Posterior cingulate gyrus (tissue), 11 donors: ENCODE measurements around the gene RIPOR2.
A peak's percentile ranks its signal among the peaks of the same experiment; 100 is the strongest.

ENCODE experiments used
- DNase-seq, 10 donors: peaks; one replicate each; pipeline versions ENCODE4 v3.0.0 to v3.0.0-alpha.2; 2020 to 2021; ENCODE audit warnings: mixed read lengths in 3 of 10
- intact Hi-C: fragments of 100-400 bp; cut with DNase I; formaldehyde crosslinking; loops from one replicate; pipeline ENCODE4 v1.15.1; 2023

The RIPOR2 gene, protein sequence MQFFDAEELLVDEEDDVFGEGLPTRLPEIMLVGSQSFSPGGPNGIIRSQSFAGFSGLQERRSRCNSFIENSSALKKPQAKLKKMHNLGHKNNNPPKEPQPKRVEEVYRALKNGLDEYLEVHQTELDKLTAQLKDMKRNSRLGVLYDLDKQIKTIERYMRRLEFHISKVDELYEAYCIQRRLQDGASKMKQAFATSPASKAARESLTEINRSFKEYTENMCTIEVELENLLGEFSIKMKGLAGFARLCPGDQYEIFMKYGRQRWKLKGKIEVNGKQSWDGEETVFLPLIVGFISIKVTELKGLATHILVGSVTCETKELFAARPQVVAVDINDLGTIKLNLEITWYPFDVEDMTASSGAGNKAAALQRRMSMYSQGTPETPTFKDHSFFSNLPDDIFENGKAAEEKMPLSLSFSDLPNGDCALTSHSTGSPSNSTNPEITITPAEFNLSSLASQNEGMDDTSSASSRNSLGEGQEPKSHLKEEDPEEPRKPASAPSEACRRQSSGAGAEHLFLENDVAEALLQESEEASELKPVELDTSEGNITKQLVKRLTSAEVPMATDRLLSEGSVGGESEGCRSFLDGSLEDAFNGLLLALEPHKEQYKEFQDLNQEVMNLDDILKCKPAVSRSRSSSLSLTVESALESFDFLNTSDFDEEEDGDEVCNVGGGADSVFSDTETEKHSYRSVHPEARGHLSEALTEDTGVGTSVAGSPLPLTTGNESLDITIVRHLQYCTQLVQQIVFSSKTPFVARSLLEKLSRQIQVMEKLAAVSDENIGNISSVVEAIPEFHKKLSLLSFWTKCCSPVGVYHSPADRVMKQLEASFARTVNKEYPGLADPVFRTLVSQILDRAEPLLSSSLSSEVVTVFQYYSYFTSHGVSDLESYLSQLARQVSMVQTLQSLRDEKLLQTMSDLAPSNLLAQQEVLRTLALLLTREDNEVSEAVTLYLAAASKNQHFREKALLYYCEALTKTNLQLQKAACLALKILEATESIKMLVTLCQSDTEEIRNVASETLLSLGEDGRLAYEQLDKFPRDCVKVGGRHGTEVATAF

DNA sequence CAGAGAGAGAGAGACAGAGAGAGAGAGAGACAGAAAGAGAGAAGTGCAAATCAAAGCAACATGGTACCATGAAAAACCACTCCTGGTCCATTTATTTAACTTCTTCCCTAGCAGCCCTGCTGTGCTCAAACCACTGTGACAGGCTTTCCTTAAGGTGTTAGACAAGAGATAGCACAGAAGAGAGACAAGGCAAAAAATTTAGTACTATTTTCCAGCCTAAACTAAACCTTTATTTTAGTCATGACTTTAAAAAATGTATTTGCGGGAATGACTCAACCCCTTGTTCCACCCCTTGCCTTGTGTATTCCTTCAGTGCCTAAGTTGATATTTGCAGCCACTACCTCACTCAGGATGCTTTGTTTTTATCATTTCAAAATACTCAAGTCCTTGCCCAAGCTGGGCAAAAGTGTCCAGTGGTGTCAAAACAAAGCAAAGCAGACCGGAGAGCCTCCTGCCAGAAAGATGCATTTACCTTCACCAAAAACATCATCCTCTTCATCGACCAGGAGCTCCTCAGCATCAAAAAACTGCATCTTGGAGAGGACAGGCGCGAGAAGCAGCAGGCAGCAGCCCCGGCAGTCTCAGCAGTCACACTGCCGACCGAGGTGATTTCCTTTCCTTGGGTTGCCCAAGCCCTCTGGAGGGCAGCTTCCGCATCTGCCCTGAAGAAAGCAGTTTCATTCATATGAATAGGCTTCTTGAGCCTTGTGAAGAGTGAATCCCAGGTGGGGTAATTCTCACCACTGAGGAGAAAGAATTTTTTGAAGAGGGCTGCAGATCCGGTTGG, at the start of gene RIPOR2:
Gene RIPOR2 (minus strand): TSS at position 595 of the 787 bp plus-strand sequence. CDS start 62 bp downstream, at position 533.
- DNase-seq: peak in 1 of 10 donors; percentile 76
- intact Hi-C loops: no loop called here

DNA sequence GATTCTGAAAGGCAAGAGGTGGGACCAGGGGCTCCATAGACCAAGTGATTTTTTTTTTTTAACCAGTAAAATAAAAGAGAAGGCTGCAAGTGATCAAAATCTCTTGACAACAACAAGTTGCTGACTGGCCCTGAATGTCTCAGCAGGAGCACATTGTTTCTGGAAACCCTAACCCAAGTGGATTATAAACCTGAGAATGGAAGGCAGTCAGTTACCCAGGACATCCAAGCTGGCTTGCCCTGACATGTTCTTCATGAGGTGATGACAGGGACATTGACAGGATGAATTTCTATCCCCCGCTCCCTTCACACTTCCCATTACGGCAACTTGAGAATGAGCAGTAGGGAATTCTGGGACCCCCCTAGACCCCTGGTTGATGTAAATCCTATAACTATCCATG, 49.6 kb upstream of the RIPOR2 start:
- DNase-seq: no peak

DNA sequence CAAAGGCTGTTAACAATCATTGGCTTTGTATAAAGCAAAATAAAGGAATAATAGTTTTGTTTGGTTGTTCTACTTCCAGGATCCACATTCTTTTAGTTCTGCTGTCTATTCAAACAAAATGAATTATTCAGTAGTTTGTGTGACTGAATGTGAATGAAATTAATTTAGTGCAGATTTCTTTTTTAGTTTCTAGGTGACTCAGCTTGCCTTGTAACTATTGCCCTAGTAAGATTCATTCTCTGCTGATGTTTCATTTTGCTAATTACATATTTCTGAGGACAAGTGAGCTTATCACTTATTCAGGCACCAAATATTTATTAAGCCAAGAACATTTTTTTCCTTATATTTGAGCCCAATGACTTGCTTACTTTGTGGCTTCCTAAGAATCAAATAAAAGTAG, 46.5 kb upstream of the RIPOR2 start:
- no peak for DNase-seq
- intact Hi-C loops: no loop called here

More for the DNA sequence above, 49.6 kb upstream of the RIPOR2 start:
- intact Hi-C loops: no loop called here

DNA sequence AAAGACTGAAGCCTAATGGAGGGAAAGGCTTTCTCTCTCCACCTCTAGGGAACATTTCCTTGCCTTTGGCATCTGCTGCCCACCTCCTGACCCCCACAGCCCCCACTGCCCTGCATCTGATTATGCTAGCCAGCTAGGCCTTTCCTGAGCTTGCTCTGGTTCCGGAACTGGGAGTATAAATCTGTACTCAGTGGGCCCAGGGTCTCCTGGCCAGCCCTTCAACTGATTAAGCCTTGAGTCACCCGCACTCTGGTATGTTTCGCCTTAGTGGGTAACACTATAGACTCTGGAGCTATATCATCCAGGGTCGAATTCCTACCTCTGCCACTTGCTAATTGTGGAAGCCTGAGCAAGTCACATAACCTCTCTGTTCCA, 45.6 kb upstream of the RIPOR2 start:
- DNase-seq: no peak
- intact Hi-C loops: no loop called here

DNA sequence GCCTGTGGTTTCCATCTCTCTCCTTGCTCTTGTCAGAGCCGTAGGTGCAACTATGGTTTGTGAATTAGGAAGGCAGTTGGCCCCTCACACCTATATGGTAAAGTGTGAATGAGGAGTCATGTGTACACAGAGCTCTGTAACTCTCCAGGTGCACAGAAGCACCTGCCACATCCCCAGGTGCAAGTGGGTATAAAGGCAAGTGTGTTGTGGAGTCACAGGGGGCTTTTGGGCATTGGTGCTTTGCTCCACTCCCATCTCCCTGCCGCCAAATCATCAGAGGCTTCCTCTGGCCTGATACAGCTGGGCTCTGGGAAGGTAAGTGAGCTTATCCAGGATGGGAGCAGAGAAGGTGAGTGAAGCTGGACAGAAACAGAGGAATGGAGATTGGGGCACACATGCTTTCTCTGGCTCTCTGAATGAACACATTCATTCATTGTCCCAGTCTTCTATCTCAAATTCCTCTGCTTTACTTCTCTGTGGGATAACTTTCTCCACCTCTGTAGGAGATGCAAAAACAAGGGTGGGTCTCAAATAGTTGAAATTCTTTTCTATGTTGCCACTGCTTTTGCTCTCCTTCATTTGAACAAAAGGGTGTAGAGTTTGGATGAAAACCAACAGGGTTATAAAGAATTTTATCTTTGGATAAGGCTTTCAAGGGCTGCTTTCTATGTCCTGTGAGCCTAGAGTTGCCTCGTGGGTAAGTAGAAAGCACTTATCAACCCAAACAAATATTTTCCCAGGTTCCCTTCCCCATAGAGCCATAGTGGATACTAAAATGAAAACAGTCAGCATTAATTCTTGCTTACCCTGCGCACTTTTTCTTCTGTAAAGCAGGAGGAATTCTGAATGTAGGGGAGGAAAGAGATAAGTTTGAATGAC, 45.0 kb upstream of the RIPOR2 start:
- intact Hi-C loops: no loop called here
- no peak for DNase-seq

DNA sequence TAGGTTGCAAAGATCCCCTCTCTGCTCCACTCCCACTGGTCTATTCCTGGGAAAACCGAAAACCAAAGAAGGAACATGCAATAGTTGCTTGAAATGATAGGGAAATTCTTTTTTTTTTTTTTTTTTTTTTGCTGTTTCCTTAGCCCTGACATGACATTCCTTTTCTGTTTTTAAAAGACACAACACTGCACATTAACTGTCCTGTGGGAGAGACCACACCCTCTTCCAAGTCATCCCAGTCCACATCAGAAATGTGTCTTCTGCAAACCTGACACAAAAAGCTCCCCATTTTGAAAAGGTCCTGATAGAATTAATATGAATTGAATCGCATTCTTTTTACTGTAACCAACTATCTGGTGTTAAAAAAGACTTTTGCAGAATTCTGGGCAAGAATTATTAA, 43.4 kb upstream of the RIPOR2 start:
- intact Hi-C loops: no loop called here
- DNase-seq: no peak

DNA sequence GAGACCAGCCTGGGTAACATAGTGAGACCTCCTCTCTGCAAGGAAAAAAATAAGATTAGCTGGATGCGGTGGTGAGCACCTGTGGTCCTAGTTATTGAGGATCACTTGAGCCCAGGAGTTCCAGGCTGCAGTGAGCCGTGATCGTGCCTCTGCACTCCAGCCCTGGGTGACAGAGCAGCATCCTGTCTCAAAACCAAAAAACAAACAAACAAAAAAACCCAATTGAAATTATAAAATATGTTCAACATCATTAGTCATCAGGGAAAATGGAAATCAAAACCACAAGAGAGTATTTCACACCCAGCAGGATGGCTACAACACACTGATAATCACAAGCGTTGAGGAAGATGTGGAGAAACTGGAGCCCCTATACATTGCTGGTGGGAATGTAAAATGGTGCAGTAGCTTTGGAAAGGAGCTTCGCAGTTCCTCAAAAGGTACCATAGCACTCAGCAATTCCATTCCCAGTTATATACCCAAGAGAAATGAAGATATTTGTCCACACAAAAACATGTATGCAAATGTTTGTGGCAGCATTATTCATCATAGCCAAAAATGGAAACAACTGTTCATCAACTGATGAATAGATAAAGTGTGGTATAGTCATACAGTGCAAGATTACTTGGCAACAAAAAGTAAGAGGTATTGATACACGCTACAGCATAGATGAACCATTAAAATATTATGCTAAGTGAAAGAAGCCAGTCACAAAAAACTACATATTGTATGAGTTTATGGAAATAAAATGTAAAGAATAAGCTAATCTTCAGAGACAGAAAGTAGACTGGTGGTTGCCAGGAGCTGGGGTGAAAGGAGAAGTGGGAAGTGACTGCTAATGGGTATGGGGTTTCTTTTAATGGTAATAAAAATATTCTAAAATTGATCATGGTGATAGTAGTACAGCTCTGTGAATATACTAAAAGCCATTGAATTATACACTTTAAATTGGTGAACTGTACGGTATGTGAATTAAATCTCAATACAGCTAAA, 38.7 kb upstream of the RIPOR2 start:
- intact Hi-C loops: no loop called here
- DNase-seq: no peak

DNA sequence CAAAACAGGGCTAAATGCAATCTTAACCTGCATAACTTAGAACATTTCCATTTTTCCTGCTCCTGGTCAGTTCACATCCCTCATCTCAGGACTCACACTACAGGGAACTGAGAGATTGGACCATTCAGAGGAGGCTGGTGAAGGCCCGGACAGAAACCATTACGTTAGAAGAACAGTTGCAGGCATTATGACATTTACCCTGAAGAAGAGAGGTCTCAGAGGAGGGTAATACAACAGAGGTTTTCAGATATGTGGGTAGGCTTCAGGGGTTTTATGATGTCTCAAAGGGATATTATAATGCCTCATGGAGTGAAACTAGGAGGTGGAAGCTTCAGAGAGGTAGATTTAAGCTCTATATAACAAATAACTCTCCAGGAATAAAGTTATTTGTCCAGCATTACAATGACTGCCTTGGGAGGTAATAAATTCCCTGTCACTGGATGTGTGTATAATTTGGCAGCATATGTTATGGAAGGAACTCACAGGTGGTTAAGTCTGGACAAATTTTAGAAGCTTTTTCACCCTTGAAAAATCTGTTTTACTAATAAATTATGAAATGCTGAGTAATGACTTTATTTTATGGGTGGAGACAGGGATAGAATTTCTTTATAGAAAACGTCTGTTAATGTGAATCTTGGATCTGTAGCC, 36.7 kb upstream of the RIPOR2 start:
- intact Hi-C loops: no loop called here
- no peak for DNase-seq

DNA sequence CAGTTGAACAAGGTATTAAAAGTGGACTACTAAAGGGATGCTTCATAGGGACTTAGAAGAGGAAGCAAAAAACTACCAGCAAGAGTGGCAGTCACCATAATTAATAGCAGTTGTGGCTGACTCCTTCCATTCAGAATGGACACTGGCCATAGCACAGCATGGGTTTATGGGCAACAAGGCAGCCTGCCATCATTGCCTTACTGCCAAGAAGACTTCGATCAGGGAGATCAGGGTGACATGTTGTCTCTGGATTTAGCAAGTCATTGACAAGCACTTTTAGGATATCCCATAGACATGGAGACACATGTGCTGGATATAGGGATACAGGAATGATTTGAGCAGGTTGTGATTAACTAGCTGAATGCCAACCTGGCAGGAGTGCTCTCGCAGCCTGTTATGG, 35.3 kb upstream of the RIPOR2 start:
- DNase-seq: no peak
- intact Hi-C loops: no loop called here

DNA sequence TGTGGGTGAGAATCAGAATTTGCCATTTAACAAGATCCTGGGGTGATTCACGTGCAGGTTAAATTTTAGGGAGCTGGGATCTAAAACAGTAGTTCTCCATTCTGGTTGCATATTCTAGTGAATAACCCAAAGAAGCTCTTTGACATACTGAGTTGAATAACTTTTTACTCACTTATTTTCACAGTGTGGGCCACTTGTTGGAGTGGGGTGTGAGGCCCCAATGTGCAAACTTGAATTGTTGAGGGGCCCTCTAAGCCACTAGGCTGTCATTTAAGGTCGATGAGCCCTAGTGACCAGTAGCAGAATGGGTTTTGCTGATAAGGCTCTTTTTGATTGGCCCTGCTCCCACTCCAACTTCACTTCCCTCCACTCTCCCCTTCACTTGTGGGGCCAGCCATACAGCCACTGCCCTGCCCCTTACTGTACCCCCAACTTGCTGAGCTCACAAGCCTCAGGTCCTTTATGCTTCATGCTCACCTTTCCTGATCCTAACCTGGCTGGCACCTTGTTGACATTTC, 33.6 kb upstream of the RIPOR2 start:
- no peak for DNase-seq
- intact Hi-C loops: no loop called here

DNA sequence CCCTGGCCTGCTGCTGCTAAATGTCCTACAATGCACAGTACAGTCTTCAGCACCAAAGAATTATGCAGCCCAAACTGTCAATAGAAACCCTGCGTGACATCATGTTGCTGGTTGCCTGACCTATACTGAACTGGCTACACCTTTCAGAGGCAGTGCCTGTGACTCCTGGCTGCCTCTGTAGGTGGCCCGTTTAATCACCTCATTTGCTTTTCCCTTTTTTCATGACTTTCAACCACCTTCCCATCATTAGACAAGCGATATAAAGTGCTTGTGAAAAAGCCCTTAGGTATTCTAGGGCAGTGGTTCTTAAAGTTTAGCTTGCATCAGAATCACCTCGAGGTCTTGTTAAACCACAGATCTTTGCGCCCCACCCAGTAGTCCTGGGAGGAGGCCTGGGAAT, 33.0 kb upstream of the RIPOR2 start:
- intact Hi-C loops: no loop called here

DNA sequence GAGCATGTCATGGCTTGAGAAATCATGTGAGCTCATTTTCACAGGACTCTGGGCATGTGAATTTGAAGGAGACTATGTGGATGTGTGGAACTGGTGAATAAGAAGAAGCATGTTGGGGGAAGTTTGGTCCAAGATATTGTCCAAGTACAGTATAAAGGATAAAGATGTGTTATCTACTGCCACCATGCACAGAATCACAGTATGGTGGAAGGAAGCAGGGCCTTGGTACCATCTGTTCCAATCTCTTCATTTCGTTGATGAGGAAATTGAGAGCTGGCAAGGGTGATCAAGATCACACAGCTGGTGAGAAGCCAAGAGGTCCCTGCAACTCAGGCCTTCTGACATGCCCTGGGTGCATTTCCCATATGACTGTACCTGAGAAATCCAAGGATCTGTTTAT, 31.5 kb upstream of the RIPOR2 start:
- intact Hi-C loops: no loop called here

More for the DNA sequence above, 33.0 kb upstream of the RIPOR2 start:
- DNase-seq: no peak

DNA sequence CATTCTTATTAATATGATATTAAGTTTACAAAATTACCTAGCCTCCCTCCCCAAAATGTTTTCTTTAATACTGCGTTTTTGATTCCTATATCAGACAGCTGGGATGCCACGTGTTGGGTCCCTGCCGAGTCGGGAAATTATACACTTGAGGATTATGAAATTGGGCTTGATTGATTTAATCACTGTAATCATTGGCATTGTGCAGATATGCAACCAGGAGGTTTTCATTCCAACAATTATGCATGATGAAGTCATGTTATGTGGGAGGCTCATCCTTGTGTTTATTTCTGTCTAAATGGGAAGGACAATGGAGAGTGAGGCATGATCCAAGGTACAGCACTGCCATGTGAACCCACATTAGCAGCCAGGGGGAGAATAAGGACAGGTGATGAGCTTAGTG, 30.6 kb upstream of the RIPOR2 start:
- intact Hi-C loops: no loop called here
- no peak for DNase-seq

More for the DNA sequence above, 31.5 kb upstream of the RIPOR2 start:
- DNase-seq: no peak

DNA sequence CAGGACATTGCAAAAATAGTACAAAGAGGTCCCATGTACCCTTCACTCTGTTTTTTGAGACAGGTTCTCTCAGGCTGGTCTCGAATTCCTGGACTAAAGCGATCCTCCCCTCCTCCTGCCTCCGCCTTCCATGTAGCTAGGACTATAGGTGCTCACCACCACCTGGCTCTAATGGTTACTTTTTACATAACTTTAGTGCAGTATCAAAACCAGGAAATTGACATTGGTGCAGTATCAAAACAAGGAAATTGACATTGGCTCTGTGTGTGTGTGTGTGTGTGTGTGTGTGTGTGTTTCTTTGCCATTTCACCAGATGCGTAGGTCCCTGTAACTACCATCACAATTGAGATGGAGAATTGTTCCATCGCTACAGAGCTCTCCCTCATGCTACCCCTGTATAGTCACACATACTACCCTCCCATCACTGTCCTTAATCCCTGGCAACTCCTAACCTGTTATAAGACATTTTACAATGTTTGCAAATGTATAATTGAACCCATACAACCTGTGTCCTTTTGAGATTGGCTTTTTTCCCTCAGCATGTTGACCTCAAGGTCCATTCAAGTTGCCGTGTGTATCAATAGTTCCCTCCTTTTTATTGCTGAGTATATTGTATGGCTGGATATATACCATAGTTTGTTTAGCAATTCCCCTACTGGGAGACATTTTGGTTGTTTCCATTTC, 28.3 kb upstream of the RIPOR2 start:
- intact Hi-C loops: no loop called here
- DNase-seq: no peak

DNA sequence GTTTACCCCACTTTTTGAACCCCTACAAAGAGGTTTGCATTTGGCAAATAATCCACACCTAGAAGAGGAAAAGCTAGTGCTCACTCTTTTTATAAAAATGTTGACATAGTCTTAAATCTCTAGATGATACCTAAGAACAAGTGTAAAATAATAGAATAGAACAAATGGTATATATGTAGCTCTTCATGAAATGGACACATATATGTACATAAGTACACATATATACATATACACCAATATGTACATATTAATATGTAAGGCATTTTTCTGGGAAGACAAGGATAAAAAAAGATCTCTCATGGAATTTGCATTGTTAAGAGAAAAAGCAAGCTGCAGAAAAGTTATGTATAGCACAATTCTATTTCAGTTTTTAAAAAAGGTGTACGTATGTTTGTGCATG, 27.6 kb upstream of the RIPOR2 start:
- intact Hi-C loops: no loop called here
- DNase-seq: no peak

DNA sequence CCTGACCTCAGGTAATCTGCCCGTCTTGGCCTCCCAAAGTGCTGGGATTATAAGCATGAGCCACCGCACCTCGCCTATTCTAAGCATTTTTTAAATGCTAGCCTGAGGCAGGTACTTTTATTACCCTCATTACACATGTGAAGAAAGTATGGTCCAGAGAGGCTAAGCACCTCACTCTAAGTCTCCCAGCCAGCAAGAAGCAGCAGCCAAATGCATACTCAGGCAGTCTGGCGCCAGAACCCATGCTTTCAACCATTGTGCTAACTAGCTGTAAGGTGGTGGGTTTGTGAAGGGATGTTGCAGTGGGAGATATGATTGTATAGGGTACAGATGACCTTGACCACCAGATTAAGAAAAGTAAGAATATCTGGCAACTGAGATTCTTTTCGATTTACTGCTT, 26.1 kb upstream of the RIPOR2 start:
- intact Hi-C loops: no loop called here
- no peak for DNase-seq

DNA sequence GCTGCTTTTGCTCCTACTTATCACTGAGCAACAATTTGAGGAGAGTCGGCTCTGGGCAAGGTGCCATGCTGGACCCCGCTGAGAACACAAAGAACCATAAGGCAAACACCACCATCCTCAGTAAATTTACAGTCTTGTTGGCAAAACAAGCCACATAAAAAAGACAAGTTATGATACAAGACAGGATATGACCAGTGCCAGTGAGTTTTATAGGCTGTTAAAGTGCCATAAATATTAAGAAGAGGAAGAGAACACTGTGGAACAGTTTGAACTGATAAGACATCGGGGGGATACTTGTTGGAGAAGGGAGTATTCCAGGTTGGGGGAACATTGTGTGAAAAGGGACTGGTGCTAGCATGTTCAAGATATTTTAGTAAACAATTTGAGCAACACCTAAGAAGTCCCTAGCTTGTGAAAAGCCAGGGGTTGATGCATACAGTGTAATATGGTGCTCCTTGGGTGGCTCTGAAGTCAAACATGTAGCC, 25.3 kb upstream of the RIPOR2 start:
- no peak for DNase-seq
- intact Hi-C loops: no loop called here
